H1 (cell line): ENCODE results near the gene COPZ1.

Source experiments
- EZH2 ChIP-seq: fragments of 200-600 bp; sonication (generic); IDR thresholded peaks from 2 replicates; pipeline ENCODE4 v1.7.1; 2012; ENCODE audit warnings: low read depth, mild to moderate bottlenecking, moderate library complexity, low read length, inconsistent platforms; ENCODE audit not compliant: severe bottlenecking
- JUN ChIP-seq: IDR thresholded peaks from 2 replicates; pipeline ENCODE4 v1.6.1; 2011; ENCODE audit warnings: low read depth, mild to moderate bottlenecking, improper control_type of control experiment, low read length
- PHF8 ChIP-seq: fragments of 200-600 bp; sonication (generic); conservative IDR thresholded peaks from 2 replicates; pipeline ENCODE4 v1.7.1; 2012; ENCODE audit warnings: low read depth, mild to moderate bottlenecking, inconsistent platforms, low read length, moderate library complexity
- POLR2A ChIP-seq, 2 experiments: IDR thresholded peaks; 1 replicate in 1 of 2; 2 replicates in 1 of 2; pipeline ENCODE4 v1.6.1; 2011; ENCODE audit warnings: low read depth in 2 of 2, low read length in 2 of 2, mild to moderate bottlenecking in 2 of 2; ENCODE audit errors: control extremely low read depth in 1 of 2
- POLR2AphosphoS5 ChIP-seq: IDR thresholded peaks from 2 replicates; pipeline ENCODE4 v1.6.1; 2011; ENCODE audit warnings: low read depth, low read length
- RFX5 ChIP-seq: IDR thresholded peaks from 2 replicates; pipeline ENCODE4 v1.6.1; 2011; ENCODE audit warnings: low read depth, low read length, improper control_type of control experiment, borderline replicate concordance
- SAP30 ChIP-seq: fragments of 300-600 bp; sonication (generic); IDR thresholded peaks from 2 replicates; pipeline ENCODE4 v1.7.1; 2012; ENCODE audit warnings: low read length, moderate library complexity, mild to moderate bottlenecking, inconsistent platforms; ENCODE audit not compliant: insufficient read depth, insufficient replicate concordance
- SIN3A ChIP-seq, 2 experiments: IDR thresholded peaks in 1 of 2; conservative IDR thresholded peaks in 1 of 2; 2 replicates each; pipeline ENCODE4 v1.6.1; 2011 to 2012; ENCODE audit warnings: low read length in 2 of 2, improper control_type of control experiment in 1 of 2, low read depth in 1 of 2, mild to moderate bottlenecking in 1 of 2
- SIRT6 ChIP-seq: IDR thresholded peaks from one replicate; pipeline ENCODE4 v1.7.1; 2012; ENCODE audit warnings: low read length, inconsistent platforms
- TAF1 ChIP-seq: IDR thresholded peaks from 2 replicates; pipeline ENCODE4 v1.6.1; 2011; ENCODE audit warnings: mild to moderate bottlenecking, low read depth, low read length
- TF ChIP-seq, protein P1 (sequence below), 3 experiments: IDR thresholded peaks; 1 replicate in 2 of 3; 2 replicates in 1 of 3; pipeline versions ENCODE4 v1.5.1 to v1.6.1; 2011; ENCODE audit warnings: low read length in 3 of 3, mild to moderate bottlenecking in 3 of 3, inconsistent platforms in 2 of 3, low read depth in 1 of 3, moderate library complexity in 1 of 3; ENCODE audit not compliant: insufficient read depth in 1 of 3; ENCODE audit errors: control extremely low read depth in 1 of 3
- TF ChIP-seq, protein P2 (sequence below): IDR thresholded peaks from 2 replicates; pipeline ENCODE4 v1.6.1; 2011; ENCODE audit warnings: low read depth, mild to moderate bottlenecking, low read length; ENCODE audit not compliant: insufficient read depth

DNA sequence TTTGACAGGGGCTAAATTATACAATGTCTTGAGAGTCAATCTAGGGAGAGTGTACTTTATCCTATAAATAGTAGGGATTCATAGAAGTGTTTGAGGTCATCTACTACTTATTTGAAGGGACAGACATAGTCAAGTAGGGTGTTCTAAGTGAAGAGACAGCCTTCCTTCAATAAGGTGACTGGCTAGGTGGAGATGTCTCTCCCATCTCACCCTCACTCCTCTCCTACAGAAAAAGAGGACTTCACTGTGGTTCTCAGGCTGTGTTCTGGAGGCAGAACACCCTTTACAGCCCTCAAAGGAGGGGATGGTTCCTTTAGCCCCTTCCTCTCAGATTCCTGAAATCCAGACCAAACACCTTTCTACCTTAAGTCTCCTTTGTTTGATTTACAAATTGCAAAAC, 21.3 kb upstream of the COPZ1 start:
- no peak for TF ChIP-seq SIRT6
- TF ChIP-seq, protein P1, sequence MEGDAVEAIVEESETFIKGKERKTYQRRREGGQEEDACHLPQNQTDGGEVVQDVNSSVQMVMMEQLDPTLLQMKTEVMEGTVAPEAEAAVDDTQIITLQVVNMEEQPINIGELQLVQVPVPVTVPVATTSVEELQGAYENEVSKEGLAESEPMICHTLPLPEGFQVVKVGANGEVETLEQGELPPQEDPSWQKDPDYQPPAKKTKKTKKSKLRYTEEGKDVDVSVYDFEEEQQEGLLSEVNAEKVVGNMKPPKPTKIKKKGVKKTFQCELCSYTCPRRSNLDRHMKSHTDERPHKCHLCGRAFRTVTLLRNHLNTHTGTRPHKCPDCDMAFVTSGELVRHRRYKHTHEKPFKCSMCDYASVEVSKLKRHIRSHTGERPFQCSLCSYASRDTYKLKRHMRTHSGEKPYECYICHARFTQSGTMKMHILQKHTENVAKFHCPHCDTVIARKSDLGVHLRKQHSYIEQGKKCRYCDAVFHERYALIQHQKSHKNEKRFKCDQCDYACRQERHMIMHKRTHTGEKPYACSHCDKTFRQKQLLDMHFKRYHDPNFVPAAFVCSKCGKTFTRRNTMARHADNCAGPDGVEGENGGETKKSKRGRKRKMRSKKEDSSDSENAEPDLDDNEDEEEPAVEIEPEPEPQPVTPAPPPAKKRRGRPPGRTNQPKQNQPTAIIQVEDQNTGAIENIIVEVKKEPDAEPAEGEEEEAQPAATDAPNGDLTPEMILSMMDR (IDR thresholded peaks at IDR 0.05; ENCODE audit: control extremely low read depth in 1 of 3, insufficient read depth in 1 of 3, low read depth in 1 of 3, low read length in 3 of 3) = no peak
- no peak for TF ChIP-seq EZH2
- no peak for TF ChIP-seq RFX5
- no peak for TF ChIP-seq PHF8
- TF ChIP-seq TAF1 = no peak
- TF ChIP-seq POLR2AphosphoS5 = no peak
- no peak for TF ChIP-seq POLR2A (IDR thresholded peaks at IDR 0.05; ENCODE audit: control extremely low read depth in 1 of 2, low read depth in 2 of 2, low read length in 2 of 2)
- no peak for TF ChIP-seq SIN3A (conservative IDR thresholded peaks at IDR 0.05 in 1 of 2, IDR thresholded peaks at IDR 0.05 in 1 of 2; ENCODE audit: low read depth in 1 of 2, low read length in 2 of 2)
- no peak for TF ChIP-seq JUN
- TF ChIP-seq, protein P2, sequence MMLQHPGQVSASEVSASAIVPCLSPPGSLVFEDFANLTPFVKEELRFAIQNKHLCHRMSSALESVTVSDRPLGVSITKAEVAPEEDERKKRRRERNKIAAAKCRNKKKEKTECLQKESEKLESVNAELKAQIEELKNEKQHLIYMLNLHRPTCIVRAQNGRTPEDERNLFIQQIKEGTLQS = no peak
- TF ChIP-seq SAP30 = no peak
